Activated CD8-positive, alpha-beta memory T cell treated with anti-CD3 and anti-CD28 coated beads, Interleukin-2, amount 10 ng/mL, durations not matched to agents 7 days and 5 days (primary cell): ENCODE measurements around the gene PROSER2. TPM values are rescaled to one million over a fixed set of nuclear protein-coding genes. Genes with fewer than 3 reads are reported as not detected.
A peak's percentile ranks its signal among the peaks of the same experiment; 100 is the strongest.

Experiments used
- ATAC-seq: fragments of 150-1000 bp; cut with Tn5 transposase; one replicate; pipeline ENCODE4 v1.10.0; 2021; ENCODE audit warnings: moderate library complexity
- CTCF ChIA-PET: fragments of 350-600 bp; sonication (Branson Sonifier 250); formaldehyde crosslinking; loops from one replicate; lab custom pipeline; 2021; ENCODE audit warnings: antibody characterized with exemption; lab: Charles Lee
- DNase-seq: peaks from one replicate; pipeline ENCODE4 v3.0.0-alpha.2; 2020
- H3K27ac Mint-ChIP-seq: one replicate; pipeline ENCODE4 v1.8.0; 2021; ENCODE audit warnings: mild to moderate bottlenecking, mixed read lengths
- H3K27me3 Mint-ChIP-seq: one replicate; pipeline ENCODE4 v1.8.0; 2021; ENCODE audit warnings: mixed read lengths
- H3K36me3 Mint-ChIP-seq: one replicate; pipeline ENCODE4 v1.8.0; 2021; ENCODE audit warnings: mild to moderate bottlenecking, mixed read lengths
- H3K4me1 Mint-ChIP-seq: one replicate; pipeline ENCODE4 v1.8.0; 2021; ENCODE audit warnings: mixed read lengths
- H3K4me3 Mint-ChIP-seq: one replicate; pipeline ENCODE4 v1.8.0; 2021; ENCODE audit warnings: mild to moderate bottlenecking, moderate library complexity, mixed read lengths
- H3K9me3 Mint-ChIP-seq: one replicate; pipeline ENCODE4 v1.8.0; 2022; ENCODE audit warnings: low read depth, mixed read lengths
- total RNA-seq, 2 experiments: library from RNA; stranded (reverse); gene quantifications; one replicate each; pipeline ENCODE4 v1.2.3, GENCODE V29; 2021

The PROSER2 gene
- total RNA-seq, 2 experiments from 2014 or later = 0.23 TPM

- CTCF ChIA-PET = no interaction called here
- H3K4me3 Mint-ChIP-seq = no peak overlapping the region
- H3K9me3 Mint-ChIP-seq = no peaks in the 10 kb centered on the region
- DNase-seq (no peak), ATAC-seq (no peak)
- peaks cover 49% of the 10 kb centered on the region for H3K27me3 Mint-ChIP-seq
- H3K27ac Mint-ChIP-seq = no peak overlapping the region
- H3K36me3 Mint-ChIP-seq = no peaks in the 10 kb centered on the region
- peaks cover 16% of the 10 kb centered on the region for H3K4me1 Mint-ChIP-seq
Measured at GRCh38 chr10:11869743-11870460, 46.7 kb downstream of the PROSER2 start.

GRCh38 chr10:11870461-11870780 lies 47.3 kb downstream of the PROSER2 start:
- ATAC-seq (no peak), DNase-seq (no peak)
- Mint-ChIP-seq H3K36me3 (no peaks in the 10 kb centered on the region), H3K9me3 (no peaks in the 10 kb centered on the region), H3K4me3 (no peak overlapping the region), H3K27me3 (peaks cover 43% of the 10 kb centered on the region), H3K4me1 (peaks cover 17% of the 10 kb centered on the region), H3K27ac (no peak overlapping the region)
- CTCF ChIA-PET = no interaction called here

GRCh38 chr10:11870900-11871400 lies 47.8 kb downstream of the PROSER2 start:
- Mint-ChIP-seq H3K4me1 (peaks cover 17% of the 10 kb centered on the region), H3K4me3 (no peak overlapping the region), H3K27ac (no peak overlapping the region), H3K9me3 (no peaks in the 10 kb centered on the region), H3K36me3 (no peaks in the 10 kb centered on the region), H3K27me3 (peaks cover 38% of the 10 kb centered on the region)
- DNase-seq = no peak
- ATAC-seq = no peak
- CTCF ChIA-PET = no interaction called here

GRCh38 chr10:11871466-11871865 lies 48.3 kb downstream of the PROSER2 start:
- CTCF ChIA-PET = no interaction called here

GRCh38 chr10:11874568-11875493 lies 51.7 kb downstream of the PROSER2 start:
- no peaks in the 10 kb centered on the region for H3K9me3 Mint-ChIP-seq
- peaks cover 17% of the 10 kb centered on the region for H3K4me1 Mint-ChIP-seq
- ATAC-seq = peak; percentile 42
- H3K27me3 Mint-ChIP-seq = peaks cover 31% of the 10 kb centered on the region
- CTCF ChIA-PET = interaction anchor here (0.6 kb wide), 1 partner anchor 45 kb away, joined by 4 read pairs; no protein-coding TSS in a partner anchor
- no peaks in the 10 kb centered on the region for H3K36me3 Mint-ChIP-seq
- no peak overlapping the region for H3K27ac Mint-ChIP-seq
- H3K4me3 Mint-ChIP-seq = no peak overlapping the region
- peak; percentile 48 for DNase-seq

More at GRCh38 chr10:11871466-11871865, 48.3 kb downstream of the PROSER2 start:
- Mint-ChIP-seq H3K4me3 (no peak overlapping the region), H3K27ac (no peak overlapping the region), H3K36me3 (no peaks in the 10 kb centered on the region), H3K9me3 (no peaks in the 10 kb centered on the region), H3K4me1 (peaks cover 17% of the 10 kb centered on the region), H3K27me3 (peaks cover 36% of the 10 kb centered on the region)
- ATAC-seq = no peak
- no peak for DNase-seq

GRCh38 chr10:11875494-11876281 lies 52.5 kb downstream of the PROSER2 start:
- DNase-seq (no peak), ATAC-seq (no peak)
- Mint-ChIP-seq H3K9me3 (no peaks in the 10 kb centered on the region), H3K27me3 (peaks cover 28% of the 10 kb centered on the region), H3K36me3 (no peaks in the 10 kb centered on the region), H3K4me1 (peaks cover 17% of the 10 kb centered on the region), H3K4me3 (no peak overlapping the region), H3K27ac (no peak overlapping the region)
- CTCF ChIA-PET = no interaction called here

GRCh38 chr10:11876324-11876723 lies 53.2 kb downstream of the PROSER2 start:
- ATAC-seq (no peak), DNase-seq (no peak)
- Mint-ChIP-seq H3K27me3 (peaks cover 26% of the 10 kb centered on the region), H3K4me3 (no peak overlapping the region), H3K36me3 (no peaks in the 10 kb centered on the region), H3K9me3 (no peaks in the 10 kb centered on the region), H3K27ac (no peak overlapping the region), H3K4me1 (peaks cover 15% of the 10 kb centered on the region)
- CTCF ChIA-PET = no interaction called here

- no peaks in the 10 kb centered on the region for H3K9me3 Mint-ChIP-seq
- no peaks in the 10 kb centered on the region for H3K36me3 Mint-ChIP-seq
- H3K27ac Mint-ChIP-seq = no peak overlapping the region
- CTCF ChIA-PET = no interaction called here
- H3K4me3 Mint-ChIP-seq = no peak overlapping the region
- peaks cover 13% of the 10 kb centered on the region for H3K4me1 Mint-ChIP-seq
- DNase-seq (no peak), ATAC-seq (no peak)
- H3K27me3 Mint-ChIP-seq = peaks cover 23% of the 10 kb centered on the region
Measured at GRCh38 chr10:11876805-11877590, 53.8 kb downstream of the PROSER2 start.

GRCh38 chr10:11877591-11877905 lies 54.4 kb downstream of the PROSER2 start:
- H3K4me3 Mint-ChIP-seq = no peak overlapping the region
- H3K27me3 Mint-ChIP-seq = peaks cover 19% of the 10 kb centered on the region
- H3K27ac Mint-ChIP-seq = no peak overlapping the region
- CTCF ChIA-PET = no interaction called here
- H3K36me3 Mint-ChIP-seq = no peaks in the 10 kb centered on the region
- DNase-seq = no peak
- no peaks in the 10 kb centered on the region for H3K9me3 Mint-ChIP-seq
- ATAC-seq = no peak
- H3K4me1 Mint-ChIP-seq = peaks cover 17% of the 10 kb centered on the region

- no peaks in the 10 kb centered on the region for H3K36me3 Mint-ChIP-seq
- no peaks in the 10 kb centered on the region for H3K9me3 Mint-ChIP-seq
- peaks cover 26% of the 10 kb centered on the region for H3K4me1 Mint-ChIP-seq
- CTCF ChIA-PET = no interaction called here
- H3K27me3 Mint-ChIP-seq = peaks cover 8% of the 10 kb centered on the region
- ATAC-seq = no peak
- H3K4me3 Mint-ChIP-seq = no peak overlapping the region
- no peak for DNase-seq
- H3K27ac Mint-ChIP-seq = no peak overlapping the region
Measured at GRCh38 chr10:11878776-11879175, 55.6 kb downstream of the PROSER2 start.

GRCh38 chr10:11879387-11880094 lies 56.4 kb downstream of the PROSER2 start:
- Mint-ChIP-seq H3K9me3 (no peaks in the 10 kb centered on the region), H3K4me3 (no peak overlapping the region), H3K27me3 (peaks cover 8% of the 10 kb centered on the region), H3K27ac (no peak overlapping the region), H3K36me3 (no peaks in the 10 kb centered on the region), H3K4me1 (peaks cover 22% of the 10 kb centered on the region)
- no peak for DNase-seq
- CTCF ChIA-PET = no interaction called here
- no peak for ATAC-seq
